ENCODE results near the gene LATS1.
"Not testable (repeated sequence)": the region's sequence is repeated elsewhere in the genome, so short reads cannot be mapped to it uniquely, and the experiment has no call there.

- not testable (repeated sequence) for TF ChIP-seq EZH2 (IDR thresholded peaks at IDR 0.05; ENCODE audit: borderline replicate concordance, low read depth, low read length, poor library complexity, severe bottlenecking); CTCF (conservative IDR thresholded peaks at IDR 0.05; ENCODE audit: low read depth, low read length)
Observed at GRCh38 chr6:149751920-149752319, 34.0 kb upstream of the LATS1 start.

All from A673 (cell line).